ENCODE data around the gene FNDC3B.

The FNDC3B gene

GRCh38 chr3:172071780-172072330 is 32.5 kb downstream of the FNDC3B start:
- TF ChIP-seq POLR2AphosphoS5 (IDR thresholded peaks at IDR 0.05; ENCODE audit: low read depth, low read length) (no peak), FOXP2 (optimal IDR thresholded peaks at IDR 0.05; ENCODE audit: borderline replicate concordance, extremely low read depth, extremely low read length, insufficient read depth) (no peak), TAF1 (IDR thresholded peaks at IDR 0.05; ENCODE audit: borderline replicate concordance, insufficient read depth, low read length) (no peak), REST (IDR thresholded peaks at IDR 0.05; ENCODE audit: insufficient read depth in 1 of 2, low read depth in 2 of 2, low read length in 2 of 2) (no peak), SIN3A (IDR thresholded peaks at IDR 0.05; ENCODE audit: borderline replicate concordance, insufficient read depth, low read length) (no peak)

- no peak for TF ChIP-seq FOXP2 (optimal IDR thresholded peaks at IDR 0.05; ENCODE audit: borderline replicate concordance, extremely low read depth, extremely low read length, insufficient read depth)
- TF ChIP-seq TAF1 (IDR thresholded peaks at IDR 0.05; ENCODE audit: borderline replicate concordance, insufficient read depth, low read length): no peak
- TF ChIP-seq REST (IDR thresholded peaks at IDR 0.05; ENCODE audit: insufficient read depth in 1 of 2, low read depth in 2 of 2, low read length in 2 of 2): no peak
These were observed 33.2 kb downstream of the FNDC3B start for GRCh38 chr3:172072543-172072942.

GRCh38 chr3:172073262-172073915 is 34.0 kb downstream of the FNDC3B start:
- TF ChIP-seq SIN3A (IDR thresholded peaks at IDR 0.05; ENCODE audit: borderline replicate concordance, insufficient read depth, low read length) (no peak), POLR2AphosphoS5 (IDR thresholded peaks at IDR 0.05; ENCODE audit: low read depth, low read length) (no peak), TAF1 (IDR thresholded peaks at IDR 0.05; ENCODE audit: borderline replicate concordance, insufficient read depth, low read length) (no peak), FOXP2 (optimal IDR thresholded peaks at IDR 0.05; ENCODE audit: borderline replicate concordance, extremely low read depth, extremely low read length, insufficient read depth) (no peak), REST (IDR thresholded peaks at IDR 0.05; ENCODE audit: insufficient read depth in 1 of 2, low read depth in 2 of 2, low read length in 2 of 2) (no peak)

- no peak for TF ChIP-seq FOXP2 (optimal IDR thresholded peaks at IDR 0.05; ENCODE audit: borderline replicate concordance, extremely low read depth, extremely low read length, insufficient read depth)
- TF ChIP-seq TAF1 (IDR thresholded peaks at IDR 0.05; ENCODE audit: borderline replicate concordance, insufficient read depth, low read length): no peak
- TF ChIP-seq POLR2AphosphoS5 (IDR thresholded peaks at IDR 0.05; ENCODE audit: low read depth, low read length): no peak
- no peak for TF ChIP-seq REST (IDR thresholded peaks at IDR 0.05; ENCODE audit: insufficient read depth in 1 of 2, low read depth in 2 of 2, low read length in 2 of 2)
- TF ChIP-seq SIN3A (IDR thresholded peaks at IDR 0.05; ENCODE audit: borderline replicate concordance, insufficient read depth, low read length): no peak
These were observed 34.7 kb downstream of the FNDC3B start for GRCh38 chr3:172074032-172074431.

All from PFSK-1 (cell line).